Activated T-cell treated with anti-CD3 and anti-CD28 coated beads, Interleukin-2, amount 50 U/mL, for 72 hours (primary cell): ENCODE measurements around the gene GALNT9. TPM values are rescaled to one million over a fixed set of nuclear protein-coding genes. Genes with fewer than 3 reads are reported as not detected.

Experiments
- ATAC-seq, 2 donors: fragments of 150-1000 bp; cut with Tn5 transposase; replicated peaks in 1 of 2; 2 replicates each; pipeline ENCODE4 v1.10.0; 2021; ENCODE audit warnings: moderate library complexity in 2 of 2, mild to moderate bottlenecking in 1 of 2
- DNase-seq, 2 donors: peaks; one replicate each; pipeline ENCODE4 v3.0.0; 2021 to 2022; ENCODE audit warnings: mixed read lengths in 1 of 2
- H3K27ac Mint-ChIP-seq: one replicate; pipeline ENCODE4 v1.8.0; 2022; ENCODE audit warnings: mild to moderate bottlenecking, moderate library complexity, mixed read lengths
- H3K27me3 Mint-ChIP-seq: one replicate; pipeline ENCODE4 v1.8.0; 2022; ENCODE audit warnings: low read depth, mixed read lengths
- H3K36me3 Mint-ChIP-seq, 2 donors: one replicate each; pipeline ENCODE4 v1.8.0; 2022; ENCODE audit warnings: mixed read lengths in 2 of 2, mild to moderate bottlenecking in 1 of 2; ENCODE audit not compliant: insufficient read depth in 2 of 2
- H3K4me1 Mint-ChIP-seq: one replicate; pipeline ENCODE4 v1.8.0; 2022; ENCODE audit warnings: low read depth, mixed read lengths
- H3K4me3 Mint-ChIP-seq, 2 donors: one replicate each; pipeline ENCODE4 v1.8.0; 2022; ENCODE audit warnings: mild to moderate bottlenecking in 2 of 2, mixed read lengths in 2 of 2, moderate library complexity in 2 of 2
- H3K9me3 Mint-ChIP-seq, 2 donors: one replicate each; pipeline ENCODE4 v1.8.0; 2022; ENCODE audit warnings: mixed read lengths in 2 of 2
- total RNA-seq, 2 donors: library from RNA; stranded (reverse); gene quantifications; one replicate each; pipeline ENCODE4 v1.2.3, GENCODE V29; 2022

GALNT9 gene
- total RNA-seq, 2 donors from 2014 or later: 0.42 to 0.53 TPM

GRCh38 chr12:132165584-132165983, 163.8 kb downstream of the GALNT9 start:
- no peak for ATAC-seq
- H3K27ac Mint-ChIP-seq: no peak overlapping the region
- no peak overlapping the region for H3K4me3 Mint-ChIP-seq

GRCh38 chr12:132164426-132164825, 165.0 kb downstream of the GALNT9 start:
- DNase-seq (no peak), ATAC-seq (peak in 1 of 2 donors; percentile 17)
- Mint-ChIP-seq H3K4me1 (peaks cover 12% of the 10 kb centered on the region), H3K36me3 (peaks cover 2 to 4% of the 10 kb centered on the region in 2 donors), H3K27me3 (peaks cover 10% of the 10 kb centered on the region), H3K27ac (no peak overlapping the region), H3K9me3 (peaks cover 6 to 9% of the 10 kb centered on the region in 2 donors), H3K4me3 (peak overlapping the region in 1 of 2 donors; percentile 31)

More at GRCh38 chr12:132165584-132165983, 163.8 kb downstream of the GALNT9 start:
- peaks cover 12% of the 10 kb centered on the region for H3K4me1 Mint-ChIP-seq
- peaks cover 6 to 9% of the 10 kb centered on the region in 2 donors for H3K9me3 Mint-ChIP-seq
- DNase-seq: no peak
- H3K27me3 Mint-ChIP-seq: peaks cover 10% of the 10 kb centered on the region
- H3K36me3 Mint-ChIP-seq: peaks cover 2 to 4% of the 10 kb centered on the region in 2 donors

GRCh38 chr12:132163911-132164288, 165.5 kb downstream of the GALNT9 start:
- Mint-ChIP-seq H3K36me3 (peaks cover 2 to 4% of the 10 kb centered on the region in 2 donors), H3K9me3 (peaks cover 6 to 9% of the 10 kb centered on the region in 2 donors), H3K4me3 (peak overlapping the region in 1 of 2 donors; percentile 31), H3K27me3 (peaks cover 10% of the 10 kb centered on the region), H3K27ac (no peak overlapping the region), H3K4me1 (peaks cover 12% of the 10 kb centered on the region)
- no peak for DNase-seq
- ATAC-seq: peak in 1 of 2 donors; percentile 43

- H3K9me3 Mint-ChIP-seq: peaks cover 6 to 9% of the 10 kb centered on the region in 2 donors
- peak overlapping the region; percentile 50 to 57 for H3K4me3 Mint-ChIP-seq
- ATAC-seq: peak in 1 of 2 donors; percentile 40
- H3K27me3 Mint-ChIP-seq: peaks cover 10% of the 10 kb centered on the region
- peaks cover 12% of the 10 kb centered on the region for H3K4me1 Mint-ChIP-seq
- H3K27ac Mint-ChIP-seq: no peak overlapping the region
- DNase-seq: no peak
- H3K36me3 Mint-ChIP-seq: peaks cover 2 to 4% of the 10 kb centered on the region in 2 donors
These were observed 166.1 kb downstream of the GALNT9 start for GRCh38 chr12:132163041-132163910.

GRCh38 chr12:132162508-132163031, 166.8 kb downstream of the GALNT9 start:
- no peak overlapping the region for H3K27ac Mint-ChIP-seq
- peak overlapping the region in 1 of 2 donors; percentile 37 for H3K4me3 Mint-ChIP-seq
- H3K9me3 Mint-ChIP-seq: peaks cover 6 to 9% of the 10 kb centered on the region in 2 donors
- H3K36me3 Mint-ChIP-seq: peaks cover 2 to 4% of the 10 kb centered on the region in 2 donors
- H3K4me1 Mint-ChIP-seq: peaks cover 9% of the 10 kb centered on the region
- H3K27me3 Mint-ChIP-seq: peaks cover 10% of the 10 kb centered on the region
- no peak for DNase-seq
- ATAC-seq: peak; percentile 23 to 60

GRCh38 chr12:132161796-132162507, 167.4 kb downstream of the GALNT9 start:
- Mint-ChIP-seq H3K27ac (no peak overlapping the region), H3K9me3 (peaks cover 5 to 7% of the 10 kb centered on the region in 2 donors), H3K36me3 (peaks cover 2 to 4% of the 10 kb centered on the region in 2 donors)

GRCh38 chr12:132161036-132161781, 168.2 kb downstream of the GALNT9 start:
- ATAC-seq (no peak), DNase-seq (no peak)
- Mint-ChIP-seq H3K27me3 (peaks cover 10% of the 10 kb centered on the region), H3K4me1 (peaks cover 6% of the 10 kb centered on the region), H3K27ac (no peak overlapping the region), H3K9me3 (peaks cover 0 to 2% of the 10 kb centered on the region in 2 donors), H3K4me3 (no peak overlapping the region), H3K36me3 (peaks cover 2% of the 10 kb centered on the region in 2 donors)

More at GRCh38 chr12:132161796-132162507, 167.4 kb downstream of the GALNT9 start:
- H3K27me3 Mint-ChIP-seq: peaks cover 10% of the 10 kb centered on the region
- H3K4me1 Mint-ChIP-seq: peaks cover 6% of the 10 kb centered on the region
- no peak for ATAC-seq
- DNase-seq: no peak
- H3K4me3 Mint-ChIP-seq: peak overlapping the region in 1 of 2 donors; percentile 37

- ATAC-seq (no peak), DNase-seq (no peak)
- H3K27ac Mint-ChIP-seq: no peak overlapping the region
- H3K9me3 Mint-ChIP-seq: no peaks in the 10 kb centered on the region
- no peak overlapping the region for H3K4me3 Mint-ChIP-seq
- H3K4me1 Mint-ChIP-seq: peaks cover 6% of the 10 kb centered on the region
- H3K36me3 Mint-ChIP-seq: no peaks in the 10 kb centered on the region
- peaks cover 10% of the 10 kb centered on the region for H3K27me3 Mint-ChIP-seq
These were observed 168.8 kb downstream of the GALNT9 start for GRCh38 chr12:132160601-132161035.

- peaks cover 10% of the 10 kb centered on the region for H3K27me3 Mint-ChIP-seq
- no peak for DNase-seq
- no peaks in the 10 kb centered on the region for H3K36me3 Mint-ChIP-seq
- H3K9me3 Mint-ChIP-seq: no peaks in the 10 kb centered on the region
- H3K4me3 Mint-ChIP-seq: no peak overlapping the region
- peaks cover 6% of the 10 kb centered on the region for H3K4me1 Mint-ChIP-seq
- ATAC-seq: no peak
- no peak overlapping the region for H3K27ac Mint-ChIP-seq
These were observed 169.4 kb downstream of the GALNT9 start for GRCh38 chr12:132160016-132160415.

GRCh38 chr12:132159555-132160003, 169.8 kb downstream of the GALNT9 start:
- H3K4me3 Mint-ChIP-seq: no peak overlapping the region
- H3K9me3 Mint-ChIP-seq: no peaks in the 10 kb centered on the region
- H3K27ac Mint-ChIP-seq: no peak overlapping the region
- peaks cover 6% of the 10 kb centered on the region for H3K4me1 Mint-ChIP-seq
- H3K36me3 Mint-ChIP-seq: no peaks in the 10 kb centered on the region
- H3K27me3 Mint-ChIP-seq: peaks cover 8% of the 10 kb centered on the region
- DNase-seq (no peak), ATAC-seq (no peak)

- H3K9me3 Mint-ChIP-seq: no peaks in the 10 kb centered on the region
- H3K27ac Mint-ChIP-seq: no peak overlapping the region
- H3K4me3 Mint-ChIP-seq: no peak overlapping the region
- peaks cover under 1% of the 10 kb centered on the region for H3K27me3 Mint-ChIP-seq
- no peaks in the 10 kb centered on the region for H3K36me3 Mint-ChIP-seq
- peaks cover under 1% of the 10 kb centered on the region for H3K4me1 Mint-ChIP-seq
- no peak for ATAC-seq
- no peak for DNase-seq
These were observed 170.5 kb downstream of the GALNT9 start for GRCh38 chr12:132158677-132159554.
